Measurements from ENCODE around the gene PIPOX.

DNA sequence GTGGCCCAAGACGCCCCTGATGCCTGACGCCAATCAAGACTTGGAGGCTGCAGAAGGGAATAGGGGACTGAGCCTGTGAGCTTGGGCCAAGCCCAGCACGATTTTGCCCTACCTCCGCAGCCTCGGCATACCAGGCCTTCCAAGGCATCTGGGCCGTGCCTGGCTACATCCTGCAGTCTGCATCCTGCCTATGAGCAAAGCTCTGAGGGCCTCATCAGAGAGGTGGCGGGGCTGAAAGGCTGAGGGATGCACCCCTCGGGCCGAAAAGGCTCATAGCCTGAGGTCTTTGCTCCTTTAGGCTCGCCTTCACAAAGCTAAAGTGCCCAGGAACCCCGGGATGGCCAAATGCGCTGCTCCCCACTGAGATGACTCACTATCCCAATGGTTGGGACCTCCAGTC, 39.7 kb upstream of the PIPOX start:
- TF ChIP-seq, protein P1, sequence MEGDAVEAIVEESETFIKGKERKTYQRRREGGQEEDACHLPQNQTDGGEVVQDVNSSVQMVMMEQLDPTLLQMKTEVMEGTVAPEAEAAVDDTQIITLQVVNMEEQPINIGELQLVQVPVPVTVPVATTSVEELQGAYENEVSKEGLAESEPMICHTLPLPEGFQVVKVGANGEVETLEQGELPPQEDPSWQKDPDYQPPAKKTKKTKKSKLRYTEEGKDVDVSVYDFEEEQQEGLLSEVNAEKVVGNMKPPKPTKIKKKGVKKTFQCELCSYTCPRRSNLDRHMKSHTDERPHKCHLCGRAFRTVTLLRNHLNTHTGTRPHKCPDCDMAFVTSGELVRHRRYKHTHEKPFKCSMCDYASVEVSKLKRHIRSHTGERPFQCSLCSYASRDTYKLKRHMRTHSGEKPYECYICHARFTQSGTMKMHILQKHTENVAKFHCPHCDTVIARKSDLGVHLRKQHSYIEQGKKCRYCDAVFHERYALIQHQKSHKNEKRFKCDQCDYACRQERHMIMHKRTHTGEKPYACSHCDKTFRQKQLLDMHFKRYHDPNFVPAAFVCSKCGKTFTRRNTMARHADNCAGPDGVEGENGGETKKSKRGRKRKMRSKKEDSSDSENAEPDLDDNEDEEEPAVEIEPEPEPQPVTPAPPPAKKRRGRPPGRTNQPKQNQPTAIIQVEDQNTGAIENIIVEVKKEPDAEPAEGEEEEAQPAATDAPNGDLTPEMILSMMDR (IDR thresholded peaks at IDR 0.05) = no peak
- TF ChIP-seq POLR2A (IDR thresholded peaks at IDR 0.05) = no peak
- TF ChIP-seq POLR2AphosphoS5 (IDR thresholded peaks at IDR 0.05) = no peak
